Measurements from ENCODE around the gene FUT8. TPM values are rescaled to one million over a fixed set of nuclear protein-coding genes. Genes with fewer than 3 reads are reported as not detected.
A peak's percentile ranks its signal among the peaks of the same experiment; 100 is the strongest.

FUT8 gene
- polyA plus RNA-seq (ENCODE audit: insufficient read length): 10.7 TPM

DNA sequence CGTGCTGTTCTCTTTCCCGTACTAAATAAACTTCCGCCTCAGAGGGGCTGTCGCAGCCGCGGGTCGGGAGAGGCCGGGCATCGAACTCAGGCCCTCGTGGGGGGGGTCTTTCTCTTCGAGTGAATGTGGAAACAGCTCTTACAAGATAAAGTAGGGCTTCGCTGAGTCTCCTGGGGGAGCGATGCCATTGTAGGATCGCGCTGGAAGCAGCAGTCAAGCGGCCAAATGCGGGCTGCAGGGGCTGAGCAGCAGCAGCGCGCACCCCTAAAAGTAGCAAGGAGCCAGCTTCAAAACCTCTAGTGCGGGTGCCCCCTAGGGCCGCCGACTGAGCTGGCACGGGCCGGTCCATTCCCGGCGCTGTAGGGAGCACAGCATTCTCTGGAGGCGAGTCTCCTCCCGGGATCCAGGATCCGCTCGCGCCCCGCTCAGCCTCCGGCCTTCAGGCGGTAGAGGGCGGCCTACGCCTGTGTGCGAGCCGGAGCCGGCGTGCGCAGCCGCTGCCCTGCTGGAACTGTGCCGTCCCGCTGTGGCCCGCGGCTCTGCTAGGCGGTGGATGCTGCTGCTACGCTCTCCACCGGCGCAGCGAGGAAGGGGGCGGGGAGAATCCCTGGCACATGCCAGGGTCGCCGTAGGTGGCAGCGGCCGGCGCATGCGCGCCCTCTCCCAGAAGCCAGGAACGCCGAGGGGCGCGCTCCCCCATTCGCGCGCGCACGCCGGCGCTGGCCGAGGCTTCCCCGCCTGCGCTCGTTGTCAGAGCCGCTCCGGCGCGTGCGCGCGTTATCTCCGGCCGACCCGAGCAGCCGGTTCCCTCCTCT, at the start of gene FUT8:
Gene FUT8 (plus strand): TSS at position 699 of the 815 bp plus-strand sequence. CDS start 148,834 bp downstream, outside the sequence.
- peak; percentile 77 for DNase-seq (ENCODE audit: low read depth)

GRCh38 chr14:65366802-65367565, 45.5 kb upstream of the FUT8 start:
- no peak for DNase-seq (ENCODE audit: low read depth)

- DNase-seq (ENCODE audit: low read depth): no peak
Measured at GRCh38 chr14:65369560-65369959, 43.0 kb upstream of the FUT8 start.

- no peak for DNase-seq (ENCODE audit: low read depth)
Measured at GRCh38 chr14:65370801-65371248, 41.7 kb upstream of the FUT8 start.

DNA sequence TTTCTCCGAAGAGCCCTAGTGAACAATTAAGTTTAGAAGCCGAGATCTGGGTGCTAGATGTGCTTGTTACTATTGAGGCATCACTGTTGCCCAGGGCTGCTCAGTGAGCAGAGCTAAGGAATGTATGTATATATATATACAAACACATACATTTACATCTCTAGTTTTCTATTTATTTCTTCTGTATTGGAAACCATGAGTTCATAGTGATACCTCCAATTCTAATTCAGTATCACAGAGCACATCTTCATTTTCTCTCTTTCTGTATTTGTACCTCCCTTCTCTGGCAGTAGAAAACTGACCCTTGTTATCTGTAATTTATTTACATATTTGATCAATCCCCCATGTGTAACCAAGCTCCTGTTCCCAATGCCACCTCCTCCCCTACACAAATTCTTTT, 40.7 kb upstream of the FUT8 start:
- no peak for DNase-seq (ENCODE audit: low read depth)

GRCh38 chr14:65373016-65373670, 39.4 kb upstream of the FUT8 start:
- no peak for DNase-seq (ENCODE audit: low read depth)

GRCh38 chr14:65373671-65374039, 38.9 kb upstream of the FUT8 start:
- DNase-seq (ENCODE audit: low read depth): no peak

DNA sequence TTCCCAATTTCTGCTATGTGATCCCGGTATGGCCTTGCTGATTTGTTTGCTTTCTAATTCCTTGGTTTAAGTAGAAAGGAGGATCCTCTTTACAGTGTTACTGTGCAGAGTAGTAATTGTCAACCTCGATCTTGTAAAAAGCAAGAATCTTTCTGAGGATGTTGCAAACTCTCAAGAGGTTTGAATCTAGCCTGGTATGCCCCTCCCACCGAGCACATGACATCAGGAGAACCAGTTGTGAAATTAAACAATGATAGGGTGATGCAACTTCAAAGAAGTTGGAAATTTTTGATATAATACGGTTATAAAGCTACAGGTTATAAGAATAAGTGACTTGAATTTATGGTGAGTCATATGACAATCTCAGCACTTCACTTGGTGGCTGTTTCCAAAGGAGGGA, 35.0 kb upstream of the FUT8 start:
- DNase-seq (ENCODE audit: low read depth): no peak

DNA sequence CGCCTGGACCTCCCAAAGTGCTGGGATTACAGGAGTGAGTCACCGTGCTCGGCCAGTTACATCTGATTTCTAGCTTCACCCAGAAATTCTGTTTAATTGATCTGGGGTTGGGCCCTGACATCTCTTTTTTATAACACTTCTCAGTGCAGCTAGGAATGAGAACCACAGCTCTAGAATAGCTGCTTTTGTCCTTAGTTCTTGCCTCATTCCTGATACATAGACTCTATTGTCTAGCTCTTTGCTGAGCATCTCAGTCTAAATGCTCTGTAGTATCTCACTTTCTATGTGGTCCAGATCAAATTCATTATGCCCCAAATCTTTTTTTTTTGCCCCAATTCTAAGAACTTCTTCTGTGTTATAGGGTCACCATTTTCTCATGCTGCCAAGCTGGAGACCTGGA, 29.9 kb upstream of the FUT8 start:
- DNase-seq (ENCODE audit: low read depth): no peak

- no peak for DNase-seq (ENCODE audit: low read depth)
Measured at GRCh38 chr14:65387171-65387570, 25.4 kb upstream of the FUT8 start.

DNA sequence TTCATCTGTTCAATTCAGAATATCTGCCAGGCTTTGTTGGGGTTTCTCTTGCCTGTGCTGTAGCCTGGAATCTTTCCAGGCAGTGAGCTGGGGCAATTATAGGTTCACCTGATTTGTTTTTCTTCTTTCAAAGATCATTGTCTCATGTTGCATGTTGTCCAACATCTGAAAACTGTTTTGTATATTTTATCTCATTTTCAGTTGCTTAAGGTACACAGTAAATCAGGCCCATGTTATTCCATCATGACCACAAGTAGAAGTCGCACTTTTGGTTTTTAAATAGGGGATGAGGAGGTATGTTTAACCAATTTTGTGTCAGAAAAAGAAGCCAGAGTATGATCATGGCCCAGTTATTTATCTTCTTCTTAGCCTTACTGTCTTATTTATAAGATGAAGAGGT, 24.9 kb upstream of the FUT8 start:
- no peak for DNase-seq (ENCODE audit: low read depth)

- DNase-seq (ENCODE audit: low read depth): no peak
Measured at GRCh38 chr14:65392296-65392695, 20.2 kb upstream of the FUT8 start.

- DNase-seq (ENCODE audit: low read depth): no peak
Measured at GRCh38 chr14:65396082-65396910, 16.2 kb upstream of the FUT8 start.

DNA sequence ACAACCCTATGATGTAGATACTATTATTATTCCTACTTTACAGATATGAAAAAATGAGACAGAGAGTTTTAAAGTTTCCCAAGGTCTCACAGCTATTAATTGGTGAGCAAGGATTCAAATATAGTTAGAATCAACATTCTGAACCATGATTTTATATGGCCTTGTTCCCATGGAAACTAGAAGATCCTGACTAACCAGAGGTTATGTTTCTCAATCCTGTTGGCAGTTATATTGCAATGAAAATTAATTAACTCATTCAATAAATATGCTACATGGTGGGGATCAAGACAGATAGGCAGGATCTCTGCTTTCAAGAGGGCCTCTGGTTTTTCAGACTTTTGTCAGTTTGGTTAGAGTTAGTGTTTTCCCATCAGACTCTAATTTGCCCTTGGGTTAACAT, 9.3 kb upstream of the FUT8 start:
- no peak for DNase-seq (ENCODE audit: low read depth)

DNA sequence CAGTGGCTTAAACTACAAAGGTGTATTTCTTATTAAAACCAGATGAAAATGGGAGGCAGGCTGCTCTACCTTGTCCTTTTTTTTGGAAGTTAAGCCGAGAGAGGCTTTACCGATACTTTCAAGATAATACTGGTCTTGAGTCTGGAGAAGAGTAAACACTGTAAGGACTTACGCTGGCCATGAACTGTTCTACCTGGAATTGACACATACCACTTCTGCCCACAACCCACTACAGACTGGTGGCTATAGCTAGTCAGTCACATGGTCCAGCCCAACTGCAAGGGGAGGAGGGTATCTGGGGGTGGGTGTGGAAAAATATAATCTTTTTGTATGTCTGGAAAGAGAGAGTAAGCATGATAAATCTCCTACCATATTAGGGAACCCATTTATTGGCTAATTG, 4.4 kb upstream of the FUT8 start:
- no peak for DNase-seq (ENCODE audit: low read depth)

DNA sequence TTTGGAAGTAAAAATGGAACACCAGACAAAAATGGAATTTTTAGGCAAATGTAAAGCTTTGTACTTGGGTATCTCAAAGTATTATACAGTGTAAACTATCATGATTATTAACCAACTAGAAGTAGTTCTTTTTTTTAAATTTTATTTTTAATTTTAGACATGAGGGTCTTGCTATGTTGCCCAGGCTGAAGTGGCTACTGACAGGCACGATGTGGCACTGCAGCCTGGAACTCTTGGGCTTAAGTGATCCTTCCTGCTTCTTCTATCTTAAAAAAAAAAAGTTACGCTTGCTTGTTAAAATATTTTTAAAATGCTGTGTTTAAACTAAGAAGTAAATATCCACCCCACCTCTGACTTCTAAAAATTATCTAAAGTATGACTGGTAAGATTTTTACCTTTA, 1.9 kb upstream of the FUT8 start:
- DNase-seq (ENCODE audit: low read depth): no peak

DNA sequence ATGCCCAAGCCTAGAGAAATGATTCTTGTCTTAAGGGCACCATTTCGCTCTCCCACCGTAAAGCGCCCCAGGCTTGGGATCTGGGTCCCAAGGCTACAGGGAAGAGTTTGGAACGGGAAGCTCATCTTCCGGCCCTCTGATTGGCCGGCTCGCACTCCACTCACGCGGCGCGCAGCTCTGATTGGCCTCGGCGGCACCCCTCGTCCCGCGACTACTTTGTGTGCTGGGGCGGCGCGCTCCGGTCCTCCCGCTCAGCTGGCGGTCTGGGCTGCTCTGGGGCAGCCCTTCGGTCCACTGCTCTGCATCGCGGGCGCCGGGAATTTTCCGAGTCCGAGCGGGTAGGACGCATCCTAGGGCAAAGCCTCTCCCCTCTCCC, 886 bp upstream of the FUT8 start:
- peak; percentile 65 for DNase-seq (ENCODE audit: low read depth)

GRCh38 chr14:65412856-65413738, 567 bp downstream of the FUT8 start:
- peak; percentile 26 for DNase-seq (ENCODE audit: low read depth)

- DNase-seq (ENCODE audit: low read depth): no peak
Measured at GRCh38 chr14:65413739-65414045, 1.2 kb downstream of the FUT8 start.

- no peak for DNase-seq (ENCODE audit: low read depth)
Measured at GRCh38 chr14:65414961-65415589, 2.5 kb downstream of the FUT8 start.

All from forelimb muscle (tissue), 1 donor.